Measurements from ENCODE around the gene CREBL2. TPM values are rescaled to one million over a fixed set of nuclear protein-coding genes. Genes with fewer than 3 reads are reported as not detected.
"Not testable (repeated sequence)": the region's sequence is repeated elsewhere in the genome, so short reads cannot be mapped to it uniquely, and the experiment has no call there.

The CREBL2 gene
- total RNA-seq, 3 donors from 2014 or later (not counting 1 experiment from before 2014, with no cell fraction given), result 9.0 to 13.1 (median 10.7) TPM

DNA sequence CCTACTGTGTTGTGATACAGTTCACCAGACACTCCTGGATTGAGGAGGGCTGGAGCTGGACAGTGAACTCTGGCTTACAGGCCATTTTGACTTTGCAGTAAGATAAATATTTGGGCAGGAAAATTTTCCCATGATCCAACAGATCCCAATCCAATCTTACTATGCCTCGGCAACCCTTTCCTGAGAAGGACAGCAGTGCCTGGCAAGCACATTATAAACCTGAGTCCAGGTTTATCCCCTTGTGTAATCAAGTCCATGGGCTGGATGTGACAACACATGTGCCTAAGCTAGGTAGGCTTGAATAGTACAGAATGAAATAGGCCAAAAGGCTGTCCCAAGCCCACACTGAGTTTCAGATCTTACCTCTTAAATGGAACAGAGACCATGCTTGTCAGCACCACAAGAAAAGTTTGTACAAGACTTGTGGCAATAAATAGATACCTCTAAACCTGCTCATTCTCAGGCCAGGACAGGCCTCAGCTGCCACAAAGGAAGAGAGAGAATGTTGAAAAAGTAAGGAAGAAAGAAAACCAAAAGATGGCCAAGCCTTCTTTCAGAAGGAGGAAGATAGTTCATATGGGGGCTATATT lies 34.9 kb downstream of the CREBL2 start:
- no peak for ATAC-seq
- TF ChIP-seq, protein P1, sequence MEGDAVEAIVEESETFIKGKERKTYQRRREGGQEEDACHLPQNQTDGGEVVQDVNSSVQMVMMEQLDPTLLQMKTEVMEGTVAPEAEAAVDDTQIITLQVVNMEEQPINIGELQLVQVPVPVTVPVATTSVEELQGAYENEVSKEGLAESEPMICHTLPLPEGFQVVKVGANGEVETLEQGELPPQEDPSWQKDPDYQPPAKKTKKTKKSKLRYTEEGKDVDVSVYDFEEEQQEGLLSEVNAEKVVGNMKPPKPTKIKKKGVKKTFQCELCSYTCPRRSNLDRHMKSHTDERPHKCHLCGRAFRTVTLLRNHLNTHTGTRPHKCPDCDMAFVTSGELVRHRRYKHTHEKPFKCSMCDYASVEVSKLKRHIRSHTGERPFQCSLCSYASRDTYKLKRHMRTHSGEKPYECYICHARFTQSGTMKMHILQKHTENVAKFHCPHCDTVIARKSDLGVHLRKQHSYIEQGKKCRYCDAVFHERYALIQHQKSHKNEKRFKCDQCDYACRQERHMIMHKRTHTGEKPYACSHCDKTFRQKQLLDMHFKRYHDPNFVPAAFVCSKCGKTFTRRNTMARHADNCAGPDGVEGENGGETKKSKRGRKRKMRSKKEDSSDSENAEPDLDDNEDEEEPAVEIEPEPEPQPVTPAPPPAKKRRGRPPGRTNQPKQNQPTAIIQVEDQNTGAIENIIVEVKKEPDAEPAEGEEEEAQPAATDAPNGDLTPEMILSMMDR (IDR thresholded peaks at IDR 0.05), result no peak
- H3K27ac Mint-ChIP-seq, result no peak overlapping the region
- no peaks in the 10 kb centered on the region for H3K27me3 Mint-ChIP-seq (ENCODE audit: low read depth in 2 of 2)
- peaks cover 17% of the 10 kb centered on the region for H3K36me3 ChIP-seq (ENCODE audit: control insufficient read depth, insufficient read depth, low read length)
- no peak overlapping the region for H3K4me3 ChIP-seq (ENCODE audit: low read length)
- intact Hi-C loops (cut with micrococcal nuclease), result no loop called here
- peaks cover 6 to 13% of the 10 kb centered on the region in 2 donors for H3K9me3 Mint-ChIP-seq
- 100% methylated on average over 1 of the region's 1 CpG for WGBS (ENCODE audit: insufficient coverage)
- H3K9me3 ChIP-seq (ENCODE audit: control insufficient read depth, insufficient read depth, low read length), result peaks cover 19% of the 10 kb centered on the region
- no peaks in the 10 kb centered on the region for H3K4me1 Mint-ChIP-seq
- H3K4me1 ChIP-seq (ENCODE audit: control insufficient read depth, insufficient read depth, low read length), result no peaks in the 10 kb centered on the region
- H3K27ac ChIP-seq (ENCODE audit: low read length), result no peak overlapping the region
- H3K36me3 Mint-ChIP-seq, result peaks cover 26% of the 10 kb centered on the region
- no peaks in the 10 kb centered on the region for H3K27me3 ChIP-seq (ENCODE audit: control insufficient read depth, insufficient read depth, low read length)
- no peak for DNase-seq
- no peak overlapping the region for H3K4me3 Mint-ChIP-seq

DNA sequence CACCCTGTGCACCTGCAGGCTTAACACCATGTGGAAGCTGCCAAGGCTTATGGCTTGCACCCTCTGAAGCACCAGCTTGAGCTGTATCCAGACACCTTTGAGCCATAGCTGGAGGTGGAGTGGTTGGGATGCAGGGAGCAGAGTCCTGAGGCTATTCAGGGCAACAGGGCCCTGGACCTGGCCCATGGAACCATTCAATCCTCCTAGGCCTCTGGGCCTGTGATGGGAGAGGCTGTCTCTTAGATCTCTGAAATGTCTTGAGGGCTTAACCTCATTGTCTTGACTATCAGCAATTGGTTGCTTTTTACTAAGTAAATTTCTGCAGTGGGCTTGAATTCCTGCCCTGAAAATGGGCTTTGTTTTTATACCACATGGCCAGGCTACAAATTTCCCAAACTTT lies 36.6 kb downstream of the CREBL2 start:
- intact Hi-C loops (cut with micrococcal nuclease), result no loop called here
- no peaks in the 10 kb centered on the region for H3K27me3 ChIP-seq (ENCODE audit: control insufficient read depth, insufficient read depth, low read length)
- peaks cover 19% of the 10 kb centered on the region for H3K9me3 ChIP-seq (ENCODE audit: control insufficient read depth, insufficient read depth, low read length)
- ATAC-seq, result no peak
- no peak overlapping the region for H3K4me3 ChIP-seq (ENCODE audit: low read length)
- Mint-ChIP-seq H3K27ac (no peak overlapping the region), H3K9me3 (peaks cover 6 to 13% of the 10 kb centered on the region in 2 donors), H3K27me3 (ENCODE audit: low read depth in 2 of 2) (no peaks in the 10 kb centered on the region), H3K4me3 (no peak overlapping the region), H3K36me3 (peaks cover 17% of the 10 kb centered on the region), H3K4me1 (no peaks in the 10 kb centered on the region)
- H3K36me3 ChIP-seq (ENCODE audit: control insufficient read depth, insufficient read depth, low read length), result peaks cover 3% of the 10 kb centered on the region
- TF ChIP-seq, protein P1 (IDR thresholded peaks at IDR 0.05), result no peak
- no peak overlapping the region for H3K27ac ChIP-seq (ENCODE audit: low read length)
- no peak for DNase-seq
- no peaks in the 10 kb centered on the region for H3K4me1 ChIP-seq (ENCODE audit: control insufficient read depth, insufficient read depth, low read length)

DNA sequence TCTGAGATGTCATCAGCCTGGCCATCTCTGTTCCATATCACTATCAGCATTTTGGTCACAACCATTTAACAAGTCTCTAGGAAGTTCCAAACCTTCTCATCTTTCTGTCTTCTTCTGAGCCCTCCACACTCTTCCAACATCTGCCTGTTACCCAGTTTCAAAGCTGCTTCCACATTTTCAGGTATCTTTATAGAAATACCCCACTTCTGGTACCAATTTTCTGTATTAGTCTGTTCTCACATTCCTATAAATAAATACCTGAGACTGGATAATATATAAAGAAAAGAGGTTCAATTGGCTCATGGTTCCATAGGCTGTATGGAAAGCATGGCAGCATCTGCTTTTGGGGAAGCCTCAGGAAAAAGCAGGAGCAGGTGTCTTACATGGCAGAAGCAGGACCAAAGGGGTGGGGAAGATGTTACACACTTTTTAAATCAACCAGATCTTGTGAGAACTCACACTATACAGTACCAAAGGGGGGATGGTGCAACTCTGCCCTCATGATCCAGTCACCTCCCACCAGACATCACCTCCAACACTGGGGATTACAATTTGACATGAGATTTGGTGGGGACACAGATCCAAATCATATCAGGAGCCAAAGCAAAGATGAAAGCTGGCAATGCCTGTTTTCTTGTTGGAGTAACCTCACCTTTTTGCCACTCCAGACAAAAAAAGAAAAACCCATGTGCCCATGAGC lies 37.4 kb downstream of the CREBL2 start:
- Histone ChIP-seq H3K27me3 (ENCODE audit: control insufficient read depth, insufficient read depth, low read length) (no peaks in the 10 kb centered on the region), H3K27ac (ENCODE audit: low read length) (no peak overlapping the region), H3K36me3 (ENCODE audit: control insufficient read depth, insufficient read depth, low read length) (no peaks in the 10 kb centered on the region), H3K4me3 (ENCODE audit: low read length) (no peak overlapping the region), H3K4me1 (ENCODE audit: control insufficient read depth, insufficient read depth, low read length) (no peaks in the 10 kb centered on the region), H3K9me3 (ENCODE audit: control insufficient read depth, insufficient read depth, low read length) (peaks cover 19% of the 10 kb centered on the region)
- Mint-ChIP-seq H3K4me3 (no peak overlapping the region), H3K36me3 (peaks cover 14% of the 10 kb centered on the region), H3K27me3 (ENCODE audit: low read depth in 2 of 2) (no peaks in the 10 kb centered on the region), H3K9me3 (peaks cover 6 to 13% of the 10 kb centered on the region in 2 donors), H3K27ac (no peak overlapping the region), H3K4me1 (no peaks in the 10 kb centered on the region)
- TF ChIP-seq, protein P1 (IDR thresholded peaks at IDR 0.05), result no peak
- DNase-seq (no peak), ATAC-seq (no peak)
- intact Hi-C loops (cut with micrococcal nuclease), result no loop called here

DNA sequence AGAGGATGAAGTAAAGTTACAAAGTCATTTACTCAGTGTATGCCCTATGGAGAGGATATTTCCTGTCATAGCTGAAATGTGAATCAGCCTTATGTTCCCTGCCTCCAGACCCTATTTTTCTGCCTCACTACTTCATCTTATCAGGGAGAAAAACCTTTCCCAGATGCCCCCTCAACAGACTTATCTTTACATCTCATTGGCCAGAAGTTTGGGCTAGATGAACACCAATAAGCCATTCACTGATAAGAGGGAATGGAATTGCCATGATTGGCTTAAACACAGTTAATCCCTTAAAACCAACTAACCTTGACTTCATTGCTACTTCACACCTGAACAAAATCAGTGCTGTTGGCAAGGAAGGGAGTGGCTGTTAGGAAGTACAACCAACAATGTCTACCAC lies 40.1 kb downstream of the CREBL2 start:
- no peaks in the 10 kb centered on the region for H3K27me3 ChIP-seq (ENCODE audit: control insufficient read depth, insufficient read depth, low read length)
- Mint-ChIP-seq H3K27me3 (ENCODE audit: low read depth in 2 of 2) (no peaks in the 10 kb centered on the region), H3K36me3 (peaks cover 14% of the 10 kb centered on the region), H3K9me3 (peaks cover 6 to 13% of the 10 kb centered on the region in 2 donors), H3K4me1 (peaks cover 7 to 9% of the 10 kb centered on the region in 2 donors), H3K4me3 (no peak overlapping the region), H3K27ac (no peak overlapping the region)
- no peaks in the 10 kb centered on the region for H3K4me1 ChIP-seq (ENCODE audit: control insufficient read depth, insufficient read depth, low read length)
- no peak overlapping the region for H3K4me3 ChIP-seq (ENCODE audit: low read length)
- no peaks in the 10 kb centered on the region for H3K36me3 ChIP-seq (ENCODE audit: control insufficient read depth, insufficient read depth, low read length)
- H3K9me3 ChIP-seq (ENCODE audit: control insufficient read depth, insufficient read depth, low read length), result peaks cover 19% of the 10 kb centered on the region
- no peak for ATAC-seq
- H3K27ac ChIP-seq (ENCODE audit: low read length), result no peak overlapping the region
- intact Hi-C loops (cut with micrococcal nuclease), result no loop called here
- no peak for DNase-seq
- TF ChIP-seq, protein P1 (IDR thresholded peaks at IDR 0.05), result no peak

DNA sequence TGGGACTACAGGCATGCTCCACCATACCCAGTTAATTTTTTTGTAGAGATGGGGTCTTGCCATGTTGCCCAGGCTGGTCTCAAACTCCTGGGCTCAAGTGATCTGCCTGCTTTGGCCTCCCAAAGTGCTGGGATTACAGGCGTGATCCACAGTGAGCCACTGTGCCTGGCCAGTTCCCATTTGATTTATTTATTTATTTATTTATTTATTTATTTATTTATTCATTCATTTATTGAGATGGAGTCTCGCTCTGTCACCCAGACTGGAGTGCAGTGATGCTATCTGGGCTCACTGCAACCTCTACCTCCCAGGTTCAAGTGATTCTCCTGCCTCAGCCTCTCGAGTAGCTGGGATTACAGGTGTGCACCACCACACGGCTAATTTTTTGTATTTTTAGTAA lies 41.0 kb downstream of the CREBL2 start:
- H3K27ac ChIP-seq (ENCODE audit: low read length); H3K4me1 ChIP-seq (ENCODE audit: control insufficient read depth, insufficient read depth, low read length); H3K4me3 Mint-ChIP-seq; H3K4me3 ChIP-seq (ENCODE audit: low read length); H3K27me3 ChIP-seq (ENCODE audit: control insufficient read depth, insufficient read depth, low read length); intact Hi-C loops (cut with micrococcal nuclease); DNase-seq; H3K4me1 Mint-ChIP-seq; H3K27ac Mint-ChIP-seq; H3K36me3 ChIP-seq (ENCODE audit: control insufficient read depth, insufficient read depth, low read length); ATAC-seq; H3K27me3 Mint-ChIP-seq (ENCODE audit: low read depth in 2 of 2): not testable (repeated sequence)
- WGBS (ENCODE audit: insufficient coverage), result 70% methylated on average over 2 of the region's 4 CpGs
- H3K36me3 Mint-ChIP-seq, result peaks cover 14% of the 10 kb centered on the region
- peaks cover 19% of the 10 kb centered on the region for H3K9me3 ChIP-seq (ENCODE audit: control insufficient read depth, insufficient read depth, low read length)
- peaks cover 6 to 13% of the 10 kb centered on the region in 2 donors for H3K9me3 Mint-ChIP-seq

All from natural killer cell (primary cell).